ENCODE measurements around the gene EID2. TPM values are rescaled to one million over a fixed set of nuclear protein-coding genes. Genes with fewer than 3 reads are reported as not detected.

Gene EID2
- polyA plus RNA-seq, 3 donors, result 18.7 to 22.9 (median 18.8) TPM

GRCh38 chr19:39544226-39544903, 4.4 kb upstream of the EID2 start:
- DNase-seq, result no peak

- no peak for DNase-seq
Measured at GRCh38 chr19:39543477-39543857, 3.5 kb upstream of the EID2 start.

DNA sequence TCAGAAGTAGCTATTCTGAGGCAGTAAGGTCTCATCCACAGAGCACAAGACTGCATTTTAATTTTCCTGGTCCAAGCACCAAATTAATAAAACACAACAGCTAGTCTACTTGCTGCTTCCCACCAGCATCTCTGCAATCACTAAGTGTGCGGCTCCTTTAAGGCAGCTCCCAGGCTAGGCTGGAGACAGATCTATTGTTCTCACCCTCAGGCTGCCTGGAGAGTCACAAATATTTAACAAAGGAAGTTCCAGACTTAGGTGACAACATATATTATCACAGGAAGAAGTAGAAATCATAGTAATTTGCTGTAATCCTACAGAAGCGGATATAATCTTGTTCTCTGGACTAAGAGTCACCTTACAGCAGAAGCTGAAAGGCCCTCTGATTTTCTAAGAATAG, 2.2 kb upstream of the EID2 start:
- DNase-seq, result no peak

DNA sequence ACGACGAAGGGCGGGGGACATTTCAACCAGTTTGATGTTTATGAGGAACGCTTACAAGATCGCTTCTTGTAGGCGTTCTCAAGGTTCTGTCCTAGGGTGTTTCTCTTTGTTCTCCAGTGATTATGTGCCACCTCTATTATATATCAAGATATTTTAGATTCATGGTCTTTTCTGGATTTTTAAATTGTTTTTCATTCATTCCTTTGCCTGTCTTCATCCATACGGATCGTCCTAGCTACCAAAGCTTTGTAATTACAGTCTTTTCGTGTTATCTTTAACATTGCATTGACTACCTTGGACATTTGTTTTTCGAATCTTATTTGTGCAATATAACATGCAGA, 342 bp upstream of the EID2 start:
- no peak for DNase-seq

DNA sequence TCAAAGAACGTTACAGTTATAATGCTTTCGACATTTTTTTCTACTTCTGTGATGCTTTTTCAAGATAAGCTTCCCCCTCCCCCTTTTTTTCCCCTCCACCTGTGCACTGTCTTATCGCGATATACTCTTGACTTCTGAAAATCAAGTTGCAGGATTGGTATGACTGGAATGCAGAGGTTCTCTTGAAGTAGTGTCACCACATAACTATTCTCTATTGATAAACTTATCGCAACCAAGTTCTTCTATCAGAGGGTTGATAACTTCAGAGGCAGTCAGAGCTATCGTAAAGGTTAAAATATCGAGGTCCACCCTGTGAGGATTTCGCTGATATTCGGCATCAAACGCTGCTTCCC, 820 bp downstream of the EID2 start:
- no peak for DNase-seq

DNA sequence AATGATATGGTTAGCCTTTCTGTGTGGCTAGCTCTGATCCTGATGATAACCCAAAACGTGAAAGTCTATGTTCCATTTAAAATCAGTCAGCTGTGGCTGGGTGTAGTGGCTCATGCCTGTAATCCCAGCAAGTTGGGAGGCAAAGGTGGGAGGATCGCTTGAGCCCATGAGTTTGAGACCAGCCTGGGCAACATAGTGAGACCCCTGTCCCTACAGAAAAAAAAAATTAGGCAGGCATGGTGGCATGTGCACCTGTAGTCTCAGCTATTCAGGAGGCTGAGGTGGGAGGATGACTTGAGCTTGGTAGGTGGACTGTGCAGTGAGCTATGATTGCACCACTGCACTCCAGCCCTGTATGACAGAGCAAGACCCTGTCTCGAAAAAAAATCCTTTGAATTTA, 6.2 kb downstream of the EID2 start:
- DNase-seq, result no peak

DNA sequence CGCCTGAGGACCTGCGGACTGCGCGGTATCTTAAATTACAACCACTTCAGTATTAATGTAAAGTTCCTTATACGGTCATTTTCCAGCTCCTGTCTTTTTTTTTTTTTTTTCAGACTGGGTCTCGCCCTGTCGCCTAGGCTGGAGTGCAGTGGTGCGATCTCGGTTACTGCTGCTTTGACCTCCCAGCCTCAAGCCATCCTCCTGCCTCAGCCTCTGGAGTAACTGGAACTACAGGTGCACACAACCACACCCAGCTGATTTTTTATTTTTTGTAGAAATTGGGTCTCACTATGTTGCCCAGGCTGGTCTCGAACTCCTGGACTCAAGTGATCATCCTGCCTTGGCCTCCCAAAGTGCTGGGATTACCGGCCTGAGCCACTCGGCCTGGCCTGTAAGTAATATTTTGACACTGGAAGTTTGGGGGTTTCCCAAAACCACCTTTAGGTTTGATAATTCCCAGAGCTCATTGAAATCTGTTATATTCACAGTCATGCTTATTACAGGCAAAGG, 6.9 kb downstream of the EID2 start:
- no peak for DNase-seq

GRCh38 chr19:39532233-39533002, 7.5 kb downstream of the EID2 start, which contains the start of gene EID2B:
Gene EID2B (minus strand): TSS chr19:39532852. CDS start chr19:39532802, 50 bp downstream.
- peak; percentile 95 for DNase-seq

DNA sequence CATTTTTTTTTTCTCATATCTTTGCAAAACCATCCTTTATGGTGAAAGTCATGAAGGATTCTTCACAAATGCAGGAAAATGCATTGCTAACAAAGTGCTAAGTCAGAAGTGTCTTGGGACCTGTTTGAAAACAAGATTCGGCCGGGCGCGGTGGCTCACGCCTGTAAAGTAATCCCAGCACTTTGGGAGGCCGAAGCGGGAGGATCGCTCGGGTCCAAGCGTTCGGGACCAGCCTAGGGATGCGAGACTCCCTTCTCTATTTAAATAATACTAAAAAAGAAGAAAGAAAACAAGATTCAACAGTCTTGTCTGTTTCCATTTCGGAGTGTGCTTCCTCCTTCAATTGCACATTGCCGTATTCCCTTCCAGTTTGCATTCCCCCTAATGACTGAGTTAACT, 8.1 kb downstream of the EID2 start:
- DNase-seq, result no peak

DNA sequence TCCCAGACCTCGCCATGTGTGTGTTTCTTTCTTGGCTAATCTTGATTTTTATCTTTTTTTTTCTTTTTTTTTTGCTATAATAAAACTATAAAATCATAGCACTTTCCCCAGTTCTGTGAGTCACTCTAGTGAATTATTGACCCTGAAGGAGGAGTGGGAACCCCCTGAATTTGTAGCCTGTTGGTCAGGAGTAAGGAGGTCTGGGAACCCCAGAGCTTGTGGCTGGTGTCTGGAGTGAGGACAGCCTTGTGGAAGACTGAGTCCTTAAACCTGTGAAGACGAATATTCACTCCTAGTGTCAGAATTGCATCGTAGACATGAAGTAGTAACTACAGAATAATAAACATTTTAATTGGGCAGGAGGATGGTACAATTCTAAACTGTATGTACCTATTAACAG, 14.8 kb downstream of the EID2 start:
- DNase-seq, result no peak

DNA sequence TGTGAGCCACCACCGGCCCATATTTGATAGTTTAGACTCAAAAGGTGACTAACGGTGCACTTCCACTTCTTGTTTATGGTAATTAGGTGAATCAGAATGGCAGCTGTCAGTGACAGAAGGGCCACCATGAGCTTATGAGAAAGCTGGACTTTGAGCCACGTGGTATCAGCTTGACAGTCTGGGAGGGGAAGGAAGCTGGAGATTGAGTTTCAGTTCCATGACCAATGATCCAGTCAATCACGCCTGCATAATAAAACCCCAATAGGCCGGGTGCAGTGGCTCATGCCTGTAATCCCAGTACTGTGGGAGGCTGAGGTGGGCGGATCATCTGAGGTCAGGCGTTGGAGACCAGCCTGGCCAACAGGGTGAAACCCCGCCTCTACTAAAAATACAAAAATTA, 15.5 kb downstream of the EID2 start:
- DNase-seq, result no peak

GRCh38 chr19:39520541-39521484, 19.1 kb downstream of the EID2 start:
- DNase-seq, result no peak

DNA sequence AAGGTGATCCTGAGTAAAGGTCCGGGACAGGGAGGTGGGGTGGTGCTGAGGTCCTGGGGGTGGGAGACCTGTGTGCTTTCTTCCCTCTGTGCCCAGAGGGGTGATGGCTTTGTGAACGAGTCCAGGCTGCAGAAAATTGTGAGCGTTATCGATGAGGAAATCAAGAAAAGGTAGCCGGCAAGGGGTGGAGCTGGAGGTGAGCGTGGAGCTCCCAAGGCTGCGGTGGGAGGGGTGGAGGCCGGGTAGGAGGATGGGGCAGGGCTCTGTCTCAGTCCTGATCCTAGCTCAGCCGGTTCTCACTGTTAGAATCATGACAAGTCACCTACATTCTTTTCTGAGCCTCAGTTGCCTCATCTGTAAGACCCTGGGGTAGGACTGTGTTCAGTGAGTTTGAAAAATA, 21.0 kb downstream of the EID2 start:
- DNase-seq, result no peak

DNA sequence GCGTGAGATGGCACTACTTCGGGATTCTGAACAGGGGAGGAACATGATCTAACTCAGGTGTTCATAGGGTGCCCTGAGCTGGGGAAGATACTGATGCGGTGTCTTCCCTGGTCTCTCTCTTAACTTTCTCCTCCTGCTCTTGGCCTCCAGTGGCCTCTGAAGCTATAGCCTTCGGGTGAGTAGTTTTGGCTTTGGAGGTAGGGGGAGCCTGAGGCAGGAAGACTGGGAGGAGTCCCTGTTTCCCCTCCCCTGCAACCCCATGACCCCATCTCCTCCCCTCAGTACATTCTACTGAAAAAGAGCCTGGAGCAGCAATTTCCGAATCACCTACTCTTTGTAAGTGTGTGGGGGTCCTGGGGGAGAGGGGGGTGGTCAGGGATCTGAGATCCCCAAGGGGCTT, 21.5 kb downstream of the EID2 start:
- no peak for DNase-seq

GRCh38 chr19:39517432-39517831, 22.5 kb downstream of the EID2 start:
- DNase-seq, result no peak

DNA sequence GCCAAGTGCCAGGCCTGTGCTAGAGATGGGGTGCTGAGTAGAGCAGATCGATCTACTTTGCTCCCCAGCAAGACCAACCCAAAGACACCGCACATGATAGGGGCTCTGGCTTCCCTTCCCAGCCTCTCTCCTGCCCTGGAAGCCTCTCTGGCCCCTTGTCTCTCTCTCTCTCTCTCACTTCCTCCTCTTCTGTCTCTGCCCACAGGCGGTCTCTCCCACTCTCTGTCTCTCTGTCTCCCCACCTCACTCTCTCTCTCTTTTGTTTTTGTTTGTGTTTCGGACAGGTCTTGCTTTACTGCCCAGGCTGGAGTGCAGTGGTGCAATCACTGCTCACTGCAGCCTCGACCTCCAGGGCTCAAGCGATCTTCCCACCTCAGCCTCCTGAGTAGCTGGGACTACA, 23.7 kb downstream of the EID2 start:
- DNase-seq, result no peak

GRCh38 chr19:39515551-39516191, 24.3 kb downstream of the EID2 start:
- no peak for DNase-seq

- peak; percentile 66 for DNase-seq
Measured at GRCh38 chr19:39514840-39515550, 25.0 kb downstream of the EID2 start, which contains the start of gene SELENOV. Gene SELENOV (plus strand): TSS chr19:39515139. CDS start chr19:39515213, 74 bp downstream.

DNA sequence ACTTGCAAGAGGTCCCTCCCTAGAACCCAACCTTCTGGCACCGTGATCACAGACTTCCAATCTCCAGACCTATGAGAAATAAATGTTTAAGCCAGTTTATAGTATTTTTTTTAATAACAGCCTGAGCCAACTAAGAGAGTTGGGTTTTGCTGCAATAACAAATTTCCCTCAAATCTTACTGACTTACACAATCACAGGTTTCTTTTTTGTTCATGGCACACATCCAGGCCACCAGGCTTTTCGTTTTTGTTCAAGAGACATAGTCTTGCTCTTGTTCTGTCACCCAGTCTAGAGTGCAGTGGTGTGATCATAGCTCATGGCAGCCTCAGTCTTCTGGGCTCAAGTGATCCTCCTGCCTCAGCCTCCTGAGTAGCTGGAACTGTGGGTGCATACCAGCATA, 27.0 kb downstream of the EID2 start:
- DNase-seq, result no peak

- DNase-seq, result no peak
Measured at GRCh38 chr19:39509233-39509632, 30.7 kb downstream of the EID2 start.

- no peak for DNase-seq
Measured at GRCh38 chr19:39508629-39509028, 31.3 kb downstream of the EID2 start.

Data from renal pelvis (tissue), 4 donors.